ENCODE results near the gene INSIG1.
A peak's percentile ranks its signal among the peaks of the same experiment; 100 is the strongest.

DNA sequence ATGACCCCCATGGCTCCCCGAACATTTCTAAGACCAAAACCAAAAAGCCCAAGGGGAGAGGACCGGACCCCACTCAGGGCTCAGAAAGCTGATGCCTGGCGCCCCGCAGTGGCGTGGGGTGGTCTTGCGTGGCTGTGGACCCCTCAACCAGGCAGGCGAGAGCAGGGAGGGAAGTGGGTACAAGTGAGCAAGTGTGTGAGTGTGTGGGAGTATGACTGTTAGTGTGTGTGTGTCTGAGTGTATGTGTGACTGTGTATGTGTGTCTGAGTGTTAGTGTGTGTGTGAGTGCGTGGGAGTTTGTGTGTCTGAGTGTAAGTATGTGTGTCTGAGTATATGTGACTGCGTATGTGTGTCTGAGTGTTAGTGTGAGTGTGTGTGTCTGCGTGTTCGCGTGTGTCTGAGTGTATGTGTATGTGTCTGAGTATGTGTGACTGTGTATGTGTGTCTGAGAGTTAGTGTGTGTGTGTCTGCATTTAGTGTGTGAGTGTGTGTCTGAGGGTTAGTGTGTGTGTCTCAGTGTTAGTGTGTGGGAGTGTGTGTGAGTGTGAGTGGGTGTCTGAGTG, 34.0 kb upstream of the INSIG1 start:
- TF ChIP-seq, protein P1, sequence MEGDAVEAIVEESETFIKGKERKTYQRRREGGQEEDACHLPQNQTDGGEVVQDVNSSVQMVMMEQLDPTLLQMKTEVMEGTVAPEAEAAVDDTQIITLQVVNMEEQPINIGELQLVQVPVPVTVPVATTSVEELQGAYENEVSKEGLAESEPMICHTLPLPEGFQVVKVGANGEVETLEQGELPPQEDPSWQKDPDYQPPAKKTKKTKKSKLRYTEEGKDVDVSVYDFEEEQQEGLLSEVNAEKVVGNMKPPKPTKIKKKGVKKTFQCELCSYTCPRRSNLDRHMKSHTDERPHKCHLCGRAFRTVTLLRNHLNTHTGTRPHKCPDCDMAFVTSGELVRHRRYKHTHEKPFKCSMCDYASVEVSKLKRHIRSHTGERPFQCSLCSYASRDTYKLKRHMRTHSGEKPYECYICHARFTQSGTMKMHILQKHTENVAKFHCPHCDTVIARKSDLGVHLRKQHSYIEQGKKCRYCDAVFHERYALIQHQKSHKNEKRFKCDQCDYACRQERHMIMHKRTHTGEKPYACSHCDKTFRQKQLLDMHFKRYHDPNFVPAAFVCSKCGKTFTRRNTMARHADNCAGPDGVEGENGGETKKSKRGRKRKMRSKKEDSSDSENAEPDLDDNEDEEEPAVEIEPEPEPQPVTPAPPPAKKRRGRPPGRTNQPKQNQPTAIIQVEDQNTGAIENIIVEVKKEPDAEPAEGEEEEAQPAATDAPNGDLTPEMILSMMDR (conservative IDR thresholded peaks at IDR 0.05; ENCODE audit: low read length), result peak; percentile 63
- TF ChIP-seq EZH2phosphoT487 (IDR thresholded peaks at IDR 0.05; ENCODE audit: borderline replicate concordance), result no peak

Data from Loucy (cell line).